ENCODE measurements around the gene CDCA4.

CDCA4 gene

DNA sequence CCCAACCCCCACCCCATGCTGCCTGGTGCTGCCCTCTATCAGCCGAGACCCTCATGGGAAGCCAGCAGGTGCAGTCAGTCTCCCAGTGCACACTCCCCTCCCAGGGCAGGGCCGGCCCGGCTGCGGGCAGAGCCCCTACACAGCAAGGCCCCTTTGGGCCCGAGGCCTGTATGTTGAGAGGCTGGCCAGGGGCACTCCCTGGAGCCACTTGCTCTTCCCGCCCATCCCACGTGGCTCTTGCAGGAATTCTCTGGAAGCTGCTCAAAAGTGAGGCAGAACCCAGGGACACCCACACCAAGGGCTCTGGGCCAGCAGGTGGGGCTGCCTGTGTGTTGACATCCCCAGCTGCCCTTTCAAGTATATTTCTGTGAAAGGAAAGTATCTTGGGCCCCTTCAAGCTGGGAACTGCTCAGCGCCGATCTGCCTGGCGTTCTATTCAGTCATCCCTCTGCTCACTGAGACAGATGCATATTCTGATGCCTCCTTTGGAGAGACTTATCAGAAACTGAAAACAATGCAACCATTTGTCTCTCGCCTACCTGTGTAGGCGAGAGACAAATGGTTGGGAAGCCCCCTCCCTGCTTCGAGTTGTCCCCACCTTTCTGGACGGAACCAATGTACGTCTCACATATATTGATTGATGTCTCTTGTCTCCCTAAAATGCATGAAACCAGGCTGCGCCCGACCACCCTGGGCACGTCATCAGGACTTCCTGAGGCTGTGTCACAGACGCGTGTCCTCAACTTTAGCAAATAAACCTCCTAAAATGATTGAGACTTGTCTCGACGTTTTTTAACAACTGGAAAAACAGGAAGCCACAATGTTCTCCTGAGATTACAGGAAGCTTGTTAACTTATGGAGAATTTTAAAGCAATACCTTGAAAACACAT is 38.4 kb upstream of the CDCA4 start:
- TF ChIP-seq EZH2phosphoT487 (IDR thresholded peaks at IDR 0.05; ENCODE audit: borderline replicate concordance, low read length), result no peak
- TF ChIP-seq CTCF (IDR thresholded peaks at IDR 0.05; ENCODE audit: low read depth, low read length, poor library complexity, severe bottlenecking), result no peak
- Histone ChIP-seq H3K4me3 (ENCODE audit: low read length) (no peak overlapping the region), H3K27me3 (ENCODE audit: control insufficient read depth, low read length) (peaks cover 5% of the 10 kb centered on the region; the same call in 1 of the 2 replicates), H3K9me2 (replicated peaks; ENCODE audit: control insufficient read depth, low read length) (no peaks in the 10 kb centered on the region), H3K9me3 (ENCODE audit: control insufficient read depth, insufficient read depth, low read length) (no peaks in the 10 kb centered on the region), H4K20me1 (ENCODE audit: control insufficient read depth, insufficient read depth, low read depth, low read length) (no peaks in the 10 kb centered on the region), H3K4me2 (ENCODE audit: low read length) (no peak overlapping the region), H3K79me2 (ENCODE audit: control insufficient read depth, low read length) (peaks cover 9% of the 10 kb centered on the region), H3F3A (ENCODE audit: control insufficient read depth, insufficient read depth) (no peaks in the 10 kb centered on the region; the same call in 1 of the 2 replicates), H3K4me1 (ENCODE audit: control insufficient read depth, low read length) (peaks cover 48% of the 10 kb centered on the region), H3K27ac (ENCODE audit: low read depth, low read length) (0 out of 2 replicates have a peak overlapping the region, but pooled peaks have one; percentile 4), H3K36me3 (ENCODE audit: control insufficient read depth, low read length) (no peaks in the 10 kb centered on the region)

- no peaks in the 10 kb centered on the region for H3K36me3 ChIP-seq (ENCODE audit: control insufficient read depth, low read length)
- no peaks in the 10 kb centered on the region for H4K20me1 ChIP-seq (ENCODE audit: control insufficient read depth, insufficient read depth, low read depth, low read length)
- TF ChIP-seq CTCF (IDR thresholded peaks at IDR 0.05; ENCODE audit: low read depth, low read length, poor library complexity, severe bottlenecking), result no peak
- no peaks in the 10 kb centered on the region for H3K9me3 ChIP-seq (ENCODE audit: control insufficient read depth, insufficient read depth, low read length)
- H3K79me2 ChIP-seq (ENCODE audit: control insufficient read depth, low read length), result peaks cover 6% of the 10 kb centered on the region; the same call in 1 of the 2 replicates
- H3K4me1 ChIP-seq (ENCODE audit: control insufficient read depth, low read length), result peaks cover 41% of the 10 kb centered on the region
- H3F3A ChIP-seq (ENCODE audit: control insufficient read depth, insufficient read depth), result no peaks in the 10 kb centered on the region
- no peak overlapping the region for H3K27ac ChIP-seq (ENCODE audit: low read depth, low read length)
- H3K4me2 ChIP-seq (ENCODE audit: low read length), result no peak overlapping the region
- no peaks in the 10 kb centered on the region for H3K9me2 ChIP-seq (replicated peaks; ENCODE audit: control insufficient read depth, low read length)
- 0 out of 2 replicates have a peak, but pooled peaks cover 3% of the 10 kb centered on the region for H3K27me3 ChIP-seq (ENCODE audit: control insufficient read depth, low read length)
- H3K4me3 ChIP-seq (ENCODE audit: low read length), result no peak overlapping the region
Observed at GRCh38 chr14:105058521-105059034, 37.7 kb upstream of the CDCA4 start.

- no peaks in the 10 kb centered on the region for H3K9me2 ChIP-seq (replicated peaks; ENCODE audit: control insufficient read depth, low read length)
- H3K36me3 ChIP-seq (ENCODE audit: control insufficient read depth, low read length), result no peaks in the 10 kb centered on the region; the same call in 1 of the 2 replicates
- H3K4me2 ChIP-seq (ENCODE audit: low read length), result no peak overlapping the region
- H3K4me1 ChIP-seq (ENCODE audit: control insufficient read depth, low read length), result peaks cover 23% of the 10 kb centered on the region
- H3K4me3 ChIP-seq (ENCODE audit: low read length), result no peak overlapping the region
- no peak overlapping the region for H3K27ac ChIP-seq (ENCODE audit: low read depth, low read length)
- H3K79me2 ChIP-seq (ENCODE audit: control insufficient read depth, low read length), result no peaks in the 10 kb centered on the region
- no peaks in the 10 kb centered on the region for H3F3A ChIP-seq (ENCODE audit: control insufficient read depth, insufficient read depth)
- no peaks in the 10 kb centered on the region for H3K9me3 ChIP-seq (ENCODE audit: control insufficient read depth, insufficient read depth, low read length)
- H4K20me1 ChIP-seq (ENCODE audit: control insufficient read depth, insufficient read depth, low read depth, low read length), result no peaks in the 10 kb centered on the region
- H3K27me3 ChIP-seq (ENCODE audit: control insufficient read depth, low read length), result no peaks in the 10 kb centered on the region
- TF ChIP-seq CTCF (IDR thresholded peaks at IDR 0.05; ENCODE audit: low read depth, low read length, poor library complexity, severe bottlenecking) (no peak), EZH2phosphoT487 (IDR thresholded peaks at IDR 0.05; ENCODE audit: borderline replicate concordance, low read length) (no peak)
Observed at GRCh38 chr14:105056303-105056831, 35.5 kb upstream of the CDCA4 start.
